Measurements from ENCODE around the gene ATRIP. TPM values are rescaled to one million over a fixed set of nuclear protein-coding genes. Genes with fewer than 3 reads are reported as not detected.
"Not testable (repeated sequence)": the region's sequence is repeated elsewhere in the genome, so short reads cannot be mapped to it uniquely, and the experiment has no call there.

Gene ATRIP
- total RNA-seq, 6 donors from 2014 or later, result 5.1 to 10.5 (median 6.5) TPM

DNA sequence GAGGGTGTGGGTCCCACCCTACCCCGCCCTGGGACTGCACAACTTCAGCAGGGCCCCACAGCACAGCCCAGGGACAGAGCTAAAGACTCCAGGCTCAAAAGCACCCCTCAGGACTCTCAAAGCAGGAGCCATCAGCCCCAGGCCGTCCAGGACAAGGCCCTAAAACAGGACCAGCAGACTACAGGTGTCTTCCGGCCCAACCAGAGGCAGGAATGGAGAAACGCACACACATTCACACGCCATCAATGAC lies 26.1 kb downstream of the ATRIP start:
- TF ChIP-seq EP300 (IDR thresholded peaks at IDR 0.05) (no peak), POLR2AphosphoS5 (IDR thresholded peaks at IDR 0.05) (no peak), POLR2A (IDR thresholded peaks at IDR 0.05) (no peak)
- TF ChIP-seq, protein P1, sequence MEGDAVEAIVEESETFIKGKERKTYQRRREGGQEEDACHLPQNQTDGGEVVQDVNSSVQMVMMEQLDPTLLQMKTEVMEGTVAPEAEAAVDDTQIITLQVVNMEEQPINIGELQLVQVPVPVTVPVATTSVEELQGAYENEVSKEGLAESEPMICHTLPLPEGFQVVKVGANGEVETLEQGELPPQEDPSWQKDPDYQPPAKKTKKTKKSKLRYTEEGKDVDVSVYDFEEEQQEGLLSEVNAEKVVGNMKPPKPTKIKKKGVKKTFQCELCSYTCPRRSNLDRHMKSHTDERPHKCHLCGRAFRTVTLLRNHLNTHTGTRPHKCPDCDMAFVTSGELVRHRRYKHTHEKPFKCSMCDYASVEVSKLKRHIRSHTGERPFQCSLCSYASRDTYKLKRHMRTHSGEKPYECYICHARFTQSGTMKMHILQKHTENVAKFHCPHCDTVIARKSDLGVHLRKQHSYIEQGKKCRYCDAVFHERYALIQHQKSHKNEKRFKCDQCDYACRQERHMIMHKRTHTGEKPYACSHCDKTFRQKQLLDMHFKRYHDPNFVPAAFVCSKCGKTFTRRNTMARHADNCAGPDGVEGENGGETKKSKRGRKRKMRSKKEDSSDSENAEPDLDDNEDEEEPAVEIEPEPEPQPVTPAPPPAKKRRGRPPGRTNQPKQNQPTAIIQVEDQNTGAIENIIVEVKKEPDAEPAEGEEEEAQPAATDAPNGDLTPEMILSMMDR (IDR thresholded peaks at IDR 0.05), result no peak
- Histone ChIP-seq H3K4me3 (peak overlapping the region; percentile 72 to 85 (median 76)), H3K36me3 (peaks cover 0 to 32% (median 26%) of the 10 kb centered on the region in 4 donors), H3K9me3 (no peaks in the 10 kb centered on the region), H3K4me1 (peaks cover 50 to 61% (median 53%) of the 10 kb centered on the region in 4 donors), H3K27ac (peak overlapping the region; percentile 97 to 99 (median 98)), H3K27me3 (no peaks in the 10 kb centered on the region)
- peak; percentile 44 to 60 for ATAC-seq (ENCODE audit: low FRiP score in 2 of 2)
- 0% methylated on average over 1 to 5 of the region's 5 CpGs for WGBS, 2 donors
- DNase-seq, result peak in 1 of 2 donors; percentile 26

DNA sequence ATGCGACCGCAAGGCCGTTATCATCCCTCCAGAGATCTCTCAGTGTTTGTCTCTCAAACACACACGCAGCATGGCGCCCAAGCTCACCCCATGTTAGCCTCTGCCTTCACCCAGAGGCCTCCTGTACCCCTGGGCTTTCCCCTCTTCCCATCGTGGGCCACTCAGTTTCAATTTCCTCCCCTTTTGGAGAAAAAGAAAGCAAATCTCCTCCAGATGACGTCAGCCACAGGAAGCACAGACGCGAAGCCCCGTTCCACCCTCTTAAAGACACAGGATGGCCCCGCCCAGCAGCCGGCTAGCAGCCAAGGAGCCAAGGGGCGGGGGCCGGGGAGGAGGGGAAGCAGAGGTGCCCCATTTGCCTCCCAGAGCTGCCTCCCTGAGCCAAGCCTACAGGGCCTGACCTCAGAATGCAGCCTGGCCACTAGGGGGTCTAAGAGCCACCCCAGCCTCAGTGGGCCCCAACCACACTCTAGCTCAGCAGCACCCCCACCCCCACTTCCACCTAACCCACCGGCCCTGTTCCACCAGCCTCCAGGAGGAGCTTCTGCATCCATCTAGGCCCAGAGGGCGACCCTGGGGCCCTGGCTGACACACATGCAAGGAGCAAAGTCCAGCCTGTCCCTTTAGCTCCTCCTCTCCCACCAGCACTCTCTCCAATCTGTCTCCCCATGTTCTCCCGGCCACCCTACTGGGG lies 26.5 kb downstream of the ATRIP start:
- Histone ChIP-seq H3K9me3 (no peaks in the 10 kb centered on the region), H3K36me3 (peaks cover 0 to 30% (median 21%) of the 10 kb centered on the region in 4 donors), H3K4me3 (peak overlapping the region; percentile 72 to 85 (median 76)), H3K27me3 (no peaks in the 10 kb centered on the region), H3K27ac (peak overlapping the region; percentile 97 to 99 (median 98)), H3K4me1 (peaks cover 45 to 56% (median 48%) of the 10 kb centered on the region in 4 donors)
- peak; percentile 93 to 95 for ATAC-seq (ENCODE audit: low FRiP score in 2 of 2)
- TF ChIP-seq, protein P1 (IDR thresholded peaks at IDR 0.05), result peak; percentile 38 to 70 (median 58)
- TF ChIP-seq POLR2AphosphoS5 (IDR thresholded peaks at IDR 0.05) (peak; percentile 91 to 93), POLR2A (IDR thresholded peaks at IDR 0.05) (peak in 3 of 4 donors; percentile 61 to 85 (median 74)), EP300 (IDR thresholded peaks at IDR 0.05) (peak in 1 of 4 donors; percentile 15)
- DNase-seq, result peak; percentile 96 to 97
- 5 to 6% methylated on average over 16 to 17 of the region's 17 CpGs for WGBS, 2 donors

DNA sequence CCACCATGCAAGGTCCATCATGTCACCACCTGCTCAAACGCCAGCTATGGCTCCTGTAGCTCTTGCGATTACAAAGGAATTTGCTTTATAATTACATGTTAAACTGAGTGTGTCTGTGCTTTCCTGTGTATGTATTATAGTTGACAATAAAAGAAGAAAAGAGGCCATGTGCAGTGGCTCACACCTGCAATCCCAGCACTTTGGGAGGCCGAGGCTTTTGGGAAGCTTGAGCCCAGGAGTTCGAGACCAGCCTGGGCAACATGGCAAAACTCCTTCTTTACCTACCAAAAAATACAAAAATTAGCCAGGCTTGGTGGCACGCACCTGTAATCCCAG lies 27.0 kb downstream of the ATRIP start:
- H3K9me3 ChIP-seq, result no peaks in the 10 kb centered on the region
- H3K36me3 ChIP-seq, result peaks cover 0 to 29% (median 16%) of the 10 kb centered on the region in 4 donors
- 76 to 78% methylated on average over 5 of the region's 5 CpGs for WGBS, 2 donors
- H3K4me3 ChIP-seq, result peak overlapping the region in 2 of 4 donors; percentile 75 to 77
- no peak for DNase-seq
- TF ChIP-seq, protein P1 (IDR thresholded peaks at IDR 0.05), result no peak
- TF ChIP-seq POLR2AphosphoS5 (IDR thresholded peaks at IDR 0.05), result no peak
- TF ChIP-seq POLR2A (IDR thresholded peaks at IDR 0.05), result no peak
- no peak for TF ChIP-seq EP300 (IDR thresholded peaks at IDR 0.05)
- ATAC-seq (ENCODE audit: low FRiP score in 2 of 2), result no peak
- peaks cover 40 to 51% (median 43%) of the 10 kb centered on the region in 4 donors for H3K4me1 ChIP-seq
- H3K27me3 ChIP-seq, result no peaks in the 10 kb centered on the region
- peak overlapping the region; percentile 97 to 99 (median 98) for H3K27ac ChIP-seq

DNA sequence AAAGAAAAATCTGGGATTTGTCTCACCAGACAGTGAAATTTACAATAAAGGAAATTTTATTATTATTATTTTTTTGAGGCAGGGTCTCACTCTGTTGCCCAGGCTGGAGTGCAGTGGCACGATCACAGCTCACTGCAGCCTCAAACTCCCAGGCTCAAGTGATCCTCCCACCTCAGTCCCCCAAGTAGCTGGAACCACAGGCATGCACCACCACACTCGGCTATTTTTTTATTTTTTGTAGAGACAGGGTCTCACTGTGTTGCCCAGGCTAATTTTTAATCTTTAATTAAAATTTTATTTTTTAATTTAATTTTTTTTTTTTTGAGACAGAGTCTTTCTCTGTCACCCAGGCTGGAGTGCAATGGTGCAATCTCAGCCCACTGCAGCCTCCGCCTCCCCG lies 27.5 kb downstream of the ATRIP start:
- peak overlapping the region in 3 of 4 donors; percentile 97 to 99 (median 98) for H3K27ac ChIP-seq
- WGBS, 2 donors, result 94 to 97% methylated on average over 4 of the region's 4 CpGs
- not testable (repeated sequence) for H3K27me3 ChIP-seq; H3K9me3 ChIP-seq; DNase-seq; ATAC-seq (ENCODE audit: low FRiP score in 2 of 2); H3K4me3 ChIP-seq
- peaks cover 38 to 49% (median 40%) of the 10 kb centered on the region in 4 donors for H3K4me1 ChIP-seq
- H3K36me3 ChIP-seq, result peaks cover 0 to 29% (median 11%) of the 10 kb centered on the region in 4 donors

DNA sequence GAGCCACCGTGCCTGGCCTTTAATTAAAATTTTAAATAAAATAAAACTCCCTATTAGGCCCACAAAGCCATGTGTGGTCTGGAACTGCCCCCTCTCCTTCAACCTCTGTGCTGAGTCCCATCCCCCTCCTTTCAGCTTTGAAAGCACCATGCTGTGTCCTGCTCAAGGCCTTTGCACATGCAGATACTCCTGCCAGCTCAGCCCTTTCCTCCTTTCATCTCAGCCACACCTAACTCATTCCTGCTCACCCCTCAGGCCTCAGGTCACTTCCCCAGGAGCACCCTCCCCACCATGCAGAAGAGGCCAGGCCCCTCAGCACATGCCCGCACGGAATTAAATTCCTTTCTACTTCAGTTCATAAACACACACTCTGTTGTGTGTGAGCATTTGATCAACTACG lies 28.1 kb downstream of the ATRIP start:
- no peak for DNase-seq
- TF ChIP-seq POLR2AphosphoS5 (IDR thresholded peaks at IDR 0.05), result no peak
- TF ChIP-seq POLR2A (IDR thresholded peaks at IDR 0.05), result no peak
- no peak for TF ChIP-seq EP300 (IDR thresholded peaks at IDR 0.05)
- TF ChIP-seq, protein P1 (IDR thresholded peaks at IDR 0.05), result no peak
- Histone ChIP-seq H3K9me3 (no peaks in the 10 kb centered on the region), H3K4me3 (no peak overlapping the region), H3K36me3 (peaks cover 0 to 26% (median 5%) of the 10 kb centered on the region in 4 donors), H3K27ac (peak overlapping the region in 1 of 4 donors; percentile 32), H3K27me3 (no peaks in the 10 kb centered on the region), H3K4me1 (peaks cover 33 to 44% (median 34%) of the 10 kb centered on the region in 4 donors)
- WGBS, 2 donors, result 64 to 82% methylated on average over 4 of the region's 4 CpGs
- ATAC-seq (ENCODE audit: low FRiP score in 2 of 2), result no peak

Data from upper lobe of left lung (tissue), 6 donors.